Parathyroid adenoma (tissue), 2 donors: ENCODE results near the gene CYP24A1.
A peak's percentile ranks its signal among the peaks of the same experiment; 100 is the strongest.

ENCODE experiments used
- H2AFZ ChIP-seq: fragments of 300-600 bp; sonication (generic); one replicate; pipeline ENCODE4 v1.7.0; 2017; ENCODE audit warnings: antibody characterized with exemption, mild to moderate bottlenecking
- H3K27ac ChIP-seq: fragments of 300-600 bp; sonication (generic); one replicate; pipeline ENCODE4 v1.7.0; 2017
- H3K27me3 ChIP-seq: fragments of 300-600 bp; sonication (generic); one replicate; pipeline ENCODE4 v1.7.0; 2017; ENCODE audit warnings: low read length; ENCODE audit not compliant: control insufficient read depth, insufficient read depth
- H3K36me3 ChIP-seq: fragments of 300-600 bp; sonication (generic); one replicate; pipeline ENCODE4 v1.7.0; 2017; ENCODE audit warnings: low read length; ENCODE audit not compliant: control insufficient read depth, insufficient read depth
- H3K4me1 ChIP-seq: fragments of 300-600 bp; sonication (generic); one replicate; pipeline ENCODE4 v1.7.0; 2017; ENCODE audit warnings: control low read depth
- H3K4me2 ChIP-seq: fragments of 300-600 bp; sonication (generic); one replicate; pipeline ENCODE4 v1.7.0; 2017; ENCODE audit warnings: low read length
- H3K4me3 ChIP-seq: fragments of 300-600 bp; sonication (generic); one replicate; pipeline ENCODE4 v1.7.0; 2017; ENCODE audit warnings: low read depth, low read length
- H3K79me2 ChIP-seq: fragments of 300-600 bp; sonication (generic); one replicate; pipeline ENCODE4 v1.7.0; 2017; ENCODE audit warnings: control low read depth
- H3K9ac ChIP-seq: fragments of 300-600 bp; sonication (generic); one replicate; pipeline ENCODE4 v1.7.0; 2017; ENCODE audit warnings: mild to moderate bottlenecking
- H3K9me3 ChIP-seq: fragments of 300-600 bp; sonication (generic); one replicate; pipeline ENCODE4 v1.7.0; 2017; ENCODE audit warnings: low read length; ENCODE audit not compliant: control insufficient read depth
- TF ChIP-seq, protein P1 (sequence below): fragments of 300-600 bp; sonication (generic); IDR thresholded peaks from one replicate; pipeline ENCODE4 v1.7.0; 2017; ENCODE audit warnings: antibody characterized with exemption, mild to moderate bottlenecking
- donor health status: primary hyperparathyroidism.

Gene CYP24A1

DNA sequence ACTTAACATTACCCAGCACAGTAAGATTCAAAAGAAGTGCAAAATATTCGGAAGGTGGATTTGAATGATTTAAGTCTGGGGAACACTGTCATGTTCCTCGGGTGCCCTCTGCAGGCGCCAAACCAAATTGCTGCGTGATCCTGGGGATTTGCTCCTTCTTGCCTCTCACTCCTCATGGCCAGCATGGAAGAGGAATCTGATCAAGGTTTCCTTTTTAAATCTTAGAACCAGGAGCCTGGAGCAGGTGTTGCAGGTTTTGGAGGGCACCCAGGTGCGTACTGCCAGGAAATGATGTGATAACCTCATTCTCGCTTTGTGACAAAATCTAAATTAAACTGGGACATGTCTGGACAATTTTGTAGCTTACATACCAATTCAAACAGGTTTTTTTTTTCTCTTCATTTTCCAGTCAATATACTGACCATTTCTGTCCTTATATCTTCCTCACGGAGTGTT lies 26.0 kb upstream of the CYP24A1 start:
- H3K79me2 ChIP-seq = no peaks in the 10 kb centered on the region
- no peak overlapping the region for H3K9ac ChIP-seq
- no peak overlapping the region for H2AFZ ChIP-seq
- peaks cover 14% of the 10 kb centered on the region for H3K4me1 ChIP-seq
- H3K36me3 ChIP-seq = no peaks in the 10 kb centered on the region
- no peaks in the 10 kb centered on the region for H3K27me3 ChIP-seq
- TF ChIP-seq, protein P1, sequence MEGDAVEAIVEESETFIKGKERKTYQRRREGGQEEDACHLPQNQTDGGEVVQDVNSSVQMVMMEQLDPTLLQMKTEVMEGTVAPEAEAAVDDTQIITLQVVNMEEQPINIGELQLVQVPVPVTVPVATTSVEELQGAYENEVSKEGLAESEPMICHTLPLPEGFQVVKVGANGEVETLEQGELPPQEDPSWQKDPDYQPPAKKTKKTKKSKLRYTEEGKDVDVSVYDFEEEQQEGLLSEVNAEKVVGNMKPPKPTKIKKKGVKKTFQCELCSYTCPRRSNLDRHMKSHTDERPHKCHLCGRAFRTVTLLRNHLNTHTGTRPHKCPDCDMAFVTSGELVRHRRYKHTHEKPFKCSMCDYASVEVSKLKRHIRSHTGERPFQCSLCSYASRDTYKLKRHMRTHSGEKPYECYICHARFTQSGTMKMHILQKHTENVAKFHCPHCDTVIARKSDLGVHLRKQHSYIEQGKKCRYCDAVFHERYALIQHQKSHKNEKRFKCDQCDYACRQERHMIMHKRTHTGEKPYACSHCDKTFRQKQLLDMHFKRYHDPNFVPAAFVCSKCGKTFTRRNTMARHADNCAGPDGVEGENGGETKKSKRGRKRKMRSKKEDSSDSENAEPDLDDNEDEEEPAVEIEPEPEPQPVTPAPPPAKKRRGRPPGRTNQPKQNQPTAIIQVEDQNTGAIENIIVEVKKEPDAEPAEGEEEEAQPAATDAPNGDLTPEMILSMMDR = peak; percentile 95
- no peak overlapping the region for H3K27ac ChIP-seq
- no peak overlapping the region for H3K4me3 ChIP-seq
- H3K9me3 ChIP-seq = no peaks in the 10 kb centered on the region
- H3K4me2 ChIP-seq = no peak overlapping the region

DNA sequence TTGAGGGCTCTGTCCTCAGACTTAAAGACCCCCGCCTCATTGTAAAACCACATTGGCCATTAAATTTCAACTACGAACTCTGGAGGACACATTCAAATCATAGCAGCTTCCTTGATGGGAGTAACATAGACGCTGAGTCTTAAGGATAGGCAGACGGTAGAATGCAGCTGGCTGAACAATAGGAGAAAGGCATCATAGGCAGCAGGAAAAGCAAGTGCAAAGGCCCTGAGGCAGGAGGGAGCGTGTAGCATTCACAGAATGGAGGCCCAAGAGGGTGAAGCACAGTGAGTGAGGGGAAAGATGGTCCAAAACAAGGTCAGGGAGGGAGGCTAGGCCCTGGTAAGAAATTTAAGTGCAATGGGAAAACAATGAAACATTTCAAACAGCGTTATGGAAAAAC lies 25.5 kb upstream of the CYP24A1 start:
- TF ChIP-seq, protein P1 = no peak
- H3K27ac ChIP-seq = no peak overlapping the region

DNA sequence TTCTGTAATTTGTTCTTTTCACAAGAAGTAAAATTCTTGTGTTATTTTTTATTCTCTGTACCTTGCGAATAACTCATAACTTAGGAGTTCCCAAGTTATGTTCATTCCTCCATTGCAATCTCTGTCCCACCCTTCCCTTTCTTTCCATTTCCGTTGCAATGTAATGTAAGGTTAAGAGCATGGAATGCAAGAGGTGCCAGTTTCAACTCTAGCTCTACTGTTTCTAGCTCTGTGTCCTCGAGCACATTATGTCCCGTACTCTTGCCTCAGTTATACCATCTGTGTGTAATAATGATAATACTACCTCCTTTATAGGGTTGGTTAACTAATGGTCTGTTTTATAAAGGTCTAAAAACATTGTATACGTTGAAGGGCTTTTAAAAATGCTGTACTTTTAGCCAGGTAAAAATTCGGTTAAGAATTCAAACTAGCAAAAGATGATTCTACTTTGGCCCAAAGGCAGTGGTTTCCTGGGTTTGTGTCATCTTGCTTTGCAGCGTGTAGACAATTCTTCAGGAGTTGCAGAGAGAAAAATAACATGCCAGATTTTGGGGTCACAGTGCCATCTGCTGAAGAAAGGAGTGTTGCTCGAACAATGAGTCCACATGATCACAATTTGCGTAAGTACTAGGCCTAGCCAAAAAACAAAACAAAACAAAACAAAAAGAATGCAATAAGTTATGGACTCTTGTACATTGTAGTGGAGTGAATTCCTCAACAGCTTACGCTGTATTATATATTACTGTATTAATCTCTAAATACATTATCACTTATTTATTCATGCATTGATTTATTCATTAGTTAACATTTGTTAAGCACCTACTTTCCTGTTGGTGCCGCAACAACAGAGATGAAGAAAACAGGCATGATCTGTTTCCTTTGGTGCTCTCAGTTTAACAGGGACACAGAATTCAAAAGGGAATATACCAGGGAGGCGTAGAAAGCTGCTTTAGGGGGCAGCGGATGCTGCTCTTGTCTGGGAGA lies 24.1 kb upstream of the CYP24A1 start:
- Histone ChIP-seq H3K4me1 (peaks cover 14% of the 10 kb centered on the region), H2AFZ (no peak overlapping the region), H3K79me2 (no peaks in the 10 kb centered on the region), H3K27ac (no peak overlapping the region), H3K9ac (no peak overlapping the region), H3K4me3 (no peak overlapping the region), H3K27me3 (no peaks in the 10 kb centered on the region), H3K9me3 (no peaks in the 10 kb centered on the region), H3K36me3 (no peaks in the 10 kb centered on the region), H3K4me2 (no peak overlapping the region)
- TF ChIP-seq, protein P1 = no peak

More for the DNA sequence above, 25.5 kb upstream of the CYP24A1 start:
- no peaks in the 10 kb centered on the region for H3K36me3 ChIP-seq
- H3K4me2 ChIP-seq = no peak overlapping the region
- no peak overlapping the region for H2AFZ ChIP-seq
- H3K27me3 ChIP-seq = no peaks in the 10 kb centered on the region
- no peak overlapping the region for H3K4me3 ChIP-seq
- H3K9me3 ChIP-seq = no peaks in the 10 kb centered on the region
- no peaks in the 10 kb centered on the region for H3K79me2 ChIP-seq
- H3K4me1 ChIP-seq = peaks cover 14% of the 10 kb centered on the region
- no peak overlapping the region for H3K9ac ChIP-seq

DNA sequence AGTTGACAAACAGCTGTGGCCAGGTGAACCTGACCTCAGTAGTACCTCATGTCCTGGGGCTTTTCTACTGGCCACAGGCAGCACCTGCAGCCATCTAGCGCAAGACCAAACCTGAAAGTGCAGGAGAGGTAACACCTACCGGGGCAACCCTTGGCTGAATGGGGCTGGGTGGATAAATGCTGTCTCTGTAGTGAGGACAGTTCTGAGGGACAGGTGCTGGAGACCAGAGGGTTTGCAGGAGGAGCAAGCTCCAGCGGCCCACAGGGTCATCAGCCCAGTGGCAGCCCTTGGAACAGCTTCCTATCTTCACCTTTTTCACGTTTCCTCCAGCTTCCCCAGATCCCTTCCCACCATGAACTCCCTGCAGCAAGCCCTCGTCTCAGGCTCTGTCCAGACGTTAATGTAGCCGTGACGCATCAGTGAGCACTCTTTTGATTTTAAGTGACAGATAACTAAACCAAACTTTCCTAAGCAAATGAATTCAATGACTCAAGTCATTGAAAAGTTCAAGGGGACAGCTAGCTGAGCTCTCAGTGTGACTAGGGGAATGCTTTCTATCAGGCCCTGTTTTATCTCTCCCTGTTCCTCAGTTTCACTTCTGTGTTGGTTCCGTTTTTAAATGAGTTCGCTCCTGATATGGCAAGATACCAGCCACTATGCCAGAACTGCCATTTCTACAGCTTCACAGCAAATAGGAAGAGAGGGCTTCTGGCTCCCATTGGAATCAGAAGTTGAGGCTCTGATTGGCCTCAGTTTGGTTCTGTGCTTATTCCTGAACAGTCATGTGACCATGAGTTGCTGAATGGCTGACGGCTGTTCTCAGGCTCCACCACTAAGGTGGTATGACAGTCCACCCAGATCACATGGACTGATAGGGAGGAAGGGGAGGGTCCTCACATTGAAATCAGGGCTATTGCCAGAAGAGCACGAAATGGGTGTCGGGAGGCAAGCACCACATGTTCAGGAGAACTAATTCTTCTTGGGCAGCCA lies 22.0 kb upstream of the CYP24A1 start:
- Histone ChIP-seq H3K9ac (no peak overlapping the region), H3K79me2 (no peaks in the 10 kb centered on the region), H3K27me3 (no peaks in the 10 kb centered on the region), H2AFZ (peak overlapping the region; percentile 77), H3K9me3 (no peaks in the 10 kb centered on the region), H3K27ac (no peak overlapping the region), H3K36me3 (no peaks in the 10 kb centered on the region), H3K4me3 (no peak overlapping the region), H3K4me2 (no peak overlapping the region), H3K4me1 (peaks cover 6% of the 10 kb centered on the region)
- TF ChIP-seq, protein P1 = no peak
